NB4 (cell line): ENCODE measurements around the gene USP3.

Experiments
- CTCF ChIP-seq: IDR thresholded peaks from one replicate; pipeline ENCODE4 v1.5.1; 2012; ENCODE audit warnings: low read depth, low read length
- MAX ChIP-seq: IDR thresholded peaks from 2 replicates; pipeline ENCODE4 v1.6.1; 2011; ENCODE audit warnings: low read depth, low read length
- MYC ChIP-seq: IDR thresholded peaks from 2 replicates; pipeline ENCODE4 v1.6.1; 2011; ENCODE audit warnings: low read depth, low read length
- POLR2A ChIP-seq: IDR thresholded peaks from 2 replicates; pipeline ENCODE4 v1.6.1; 2011; ENCODE audit warnings: mild to moderate bottlenecking; ENCODE audit not compliant: insufficient read length; ENCODE audit errors: extremely low read depth

- TF ChIP-seq CTCF (no peak), MAX (no peak), MYC (no peak), POLR2A (no peak)
Observed at GRCh38 chr15:63601704-63602185, 97.4 kb downstream of the USP3 start.
